Gastrocnemius medialis (tissue), 4 donors: ENCODE results near the gene GSAP. TPM values are rescaled to one million over a fixed set of nuclear protein-coding genes. Genes with fewer than 3 reads are reported as not detected.

Experiments
- ATAC-seq, 2 donors: fragments of 150-250 bp; one replicate each; pipeline ENCODE4 v1.9.1; 2016
- DNase-seq, 2 donors: peaks; one replicate each; pipeline ENCODE4 v3.0.0-alpha.2; 2019
- H3K27ac ChIP-seq, 4 donors: fragments of 200-600 bp; sonication (generic); 1 replicate in 1 of 4; 2 replicates in 3 of 4; pipeline ENCODE4 v1.5.1; 2016 to 2018; ENCODE audit warnings: mild to moderate bottlenecking in 2 of 4, moderate library complexity in 1 of 4
- H3K27me3 ChIP-seq, 3 donors: fragments of 200-600 bp; sonication (generic) in 2 of 3; 1 replicate in 1 of 3; 2 replicates in 2 of 3; pipeline versions ENCODE4 v1.5.1 to v1.6.0; 2016 to 2019; ENCODE audit warnings: mild to moderate bottlenecking in 1 of 3, moderate library complexity in 1 of 3
- H3K36me3 ChIP-seq, 2 donors: fragments of 200-600 bp; sonication (generic) in 1 of 2; one replicate each; pipeline ENCODE4 v1.5.1; 2017 to 2018
- H3K4me1 ChIP-seq, 2 donors: fragments of 200-600 bp; sonication (generic) in 1 of 2; one replicate each; pipeline ENCODE4 v1.5.1; 2016 to 2017; ENCODE audit warnings: mild to moderate bottlenecking in 2 of 2
- H3K4me3 ChIP-seq, 4 donors: fragments of 200-600 bp; sonication (generic) in 3 of 4; 1 replicate in 1 of 4; 2 replicates in 3 of 4; pipeline ENCODE4 v1.5.1; 2016 to 2019; ENCODE audit warnings: mild to moderate bottlenecking in 2 of 4
- H3K9me3 ChIP-seq, 3 donors: fragments of 200-600 bp; sonication (generic) in 2 of 3; 1 replicate in 1 of 3; 2 replicates in 2 of 3; pipeline ENCODE4 v1.5.1; 2016 to 2019
- POLR2A ChIP-seq, 2 donors: fragments of 450-650 bp; IDR thresholded peaks; one replicate each; pipeline ENCODE4 v1.6.1; 2017; ENCODE audit warnings: antibody characterized with exemption in 2 of 2, mild to moderate bottlenecking in 2 of 2, moderate library complexity in 2 of 2
- in situ Hi-C, 4 donors: fragments of 200-750 bp; cut with MboI; loops; one replicate each; pipeline versions ENCODE4 v1.15.0 to v1.8.0; 2017; ENCODE audit warnings: low sequenced_read_pairs in 4 of 4
- intact Hi-C: fragments of 100-400 bp; cut with DNase I; formaldehyde crosslinking; loops from one replicate; pipeline ENCODE4 v1.15.1; 2023; ENCODE audit warnings: low total_unique reads
- total RNA-seq, 4 donors: library from RNA; depleted of rRNA; stranded (reverse); fragments of >200 nt; gene quantifications; one replicate each; pipeline versions ENCODE4 v1.1.0 to v1.2.3, GENCODE V29; 2016
- TF ChIP-seq, protein P1 (sequence below), 5 experiments: fragments of 450-650 bp in 3 of 5; fragments of 200-600 bp in 2 of 5; sonication (generic) in 2 of 5; IDR thresholded peaks in 4 of 5; conservative IDR thresholded peaks in 1 of 5; 1 replicate in 4 of 5; 2 replicates in 1 of 5; pipeline ENCODE4 v1.5.1; 2016 to 2019; ENCODE audit warnings: antibody characterized with exemption in 5 of 5, mild to moderate bottlenecking in 3 of 5, moderate library complexity in 3 of 5

Gene GSAP
- total RNA-seq, 4 donors from 2014 or later, result 1.2 to 8.3 (median 2.5) TPM

- no peak for ATAC-seq
- no peaks in the 10 kb centered on the region for H3K36me3 ChIP-seq
- peaks cover 0 to 3% of the 10 kb centered on the region in 2 donors for H3K4me1 ChIP-seq
- in situ Hi-C loops, result no loop called here
- H3K27me3 ChIP-seq, result peaks cover 0 to 11% (median 11%) of the 10 kb centered on the region in 3 donors
- intact Hi-C loops, result no loop called here
- no peak overlapping the region for H3K27ac ChIP-seq
- H3K4me3 ChIP-seq, result no peak overlapping the region
- no peak for TF ChIP-seq POLR2A (IDR thresholded peaks at IDR 0.05)
- TF ChIP-seq, protein P1, sequence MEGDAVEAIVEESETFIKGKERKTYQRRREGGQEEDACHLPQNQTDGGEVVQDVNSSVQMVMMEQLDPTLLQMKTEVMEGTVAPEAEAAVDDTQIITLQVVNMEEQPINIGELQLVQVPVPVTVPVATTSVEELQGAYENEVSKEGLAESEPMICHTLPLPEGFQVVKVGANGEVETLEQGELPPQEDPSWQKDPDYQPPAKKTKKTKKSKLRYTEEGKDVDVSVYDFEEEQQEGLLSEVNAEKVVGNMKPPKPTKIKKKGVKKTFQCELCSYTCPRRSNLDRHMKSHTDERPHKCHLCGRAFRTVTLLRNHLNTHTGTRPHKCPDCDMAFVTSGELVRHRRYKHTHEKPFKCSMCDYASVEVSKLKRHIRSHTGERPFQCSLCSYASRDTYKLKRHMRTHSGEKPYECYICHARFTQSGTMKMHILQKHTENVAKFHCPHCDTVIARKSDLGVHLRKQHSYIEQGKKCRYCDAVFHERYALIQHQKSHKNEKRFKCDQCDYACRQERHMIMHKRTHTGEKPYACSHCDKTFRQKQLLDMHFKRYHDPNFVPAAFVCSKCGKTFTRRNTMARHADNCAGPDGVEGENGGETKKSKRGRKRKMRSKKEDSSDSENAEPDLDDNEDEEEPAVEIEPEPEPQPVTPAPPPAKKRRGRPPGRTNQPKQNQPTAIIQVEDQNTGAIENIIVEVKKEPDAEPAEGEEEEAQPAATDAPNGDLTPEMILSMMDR (IDR thresholded peaks at IDR 0.05 in 4 of 5, conservative IDR thresholded peaks at IDR 0.05 in 1 of 5), result no peak
- no peak for DNase-seq
- H3K9me3 ChIP-seq, result no peaks in the 10 kb centered on the region
Measured at GRCh38 chr7:77427996-77428603, 12.0 kb upstream of the GSAP start.

- Histone ChIP-seq H3K9me3 (no peaks in the 10 kb centered on the region), H3K27me3 (peaks cover 0 to 11% (median 11%) of the 10 kb centered on the region in 3 donors), H3K4me1 (peaks cover 0 to 3% of the 10 kb centered on the region in 2 donors), H3K27ac (no peak overlapping the region), H3K36me3 (no peaks in the 10 kb centered on the region), H3K4me3 (peak overlapping the region in 1 of 4 donors; percentile 20)
- in situ Hi-C loops, result no loop called here
- ATAC-seq (no peak), DNase-seq (no peak)
- TF ChIP-seq, protein P1 (IDR thresholded peaks at IDR 0.05 in 4 of 5, conservative IDR thresholded peaks at IDR 0.05 in 1 of 5), result no peak
- no peak for TF ChIP-seq POLR2A (IDR thresholded peaks at IDR 0.05)
- intact Hi-C loops, result no loop called here
Measured at GRCh38 chr7:77426521-77427051, 10.4 kb upstream of the GSAP start.

DNA sequence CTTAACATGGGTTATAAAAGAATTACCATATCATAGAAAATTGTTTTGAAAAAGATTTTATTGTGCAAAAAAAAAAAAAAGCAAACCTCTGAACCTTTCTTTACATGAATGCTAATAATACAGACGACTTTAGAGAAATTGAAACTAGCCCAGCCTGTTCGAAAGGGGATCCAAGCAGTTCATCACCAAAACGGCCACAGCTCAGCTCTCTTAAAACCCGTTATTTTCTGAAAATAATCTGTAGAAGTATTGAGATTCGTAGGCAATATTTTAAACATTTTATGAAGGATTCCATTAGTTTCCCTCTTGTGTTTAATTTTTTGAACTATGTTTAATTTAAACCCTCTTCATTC is 9.9 kb upstream of the GSAP start:
- intact Hi-C loops, result no loop called here
- Histone ChIP-seq H3K4me1 (peaks cover 0 to 3% of the 10 kb centered on the region in 2 donors), H3K4me3 (peak overlapping the region in 1 of 4 donors; percentile 20), H3K9me3 (no peaks in the 10 kb centered on the region), H3K27me3 (peaks cover 0 to 11% (median 11%) of the 10 kb centered on the region in 3 donors), H3K27ac (no peak overlapping the region), H3K36me3 (no peaks in the 10 kb centered on the region)
- ATAC-seq (no peak), DNase-seq (no peak)
- in situ Hi-C loops, result no loop called here
- no peak for TF ChIP-seq POLR2A (IDR thresholded peaks at IDR 0.05)
- TF ChIP-seq, protein P1 (IDR thresholded peaks at IDR 0.05 in 4 of 5, conservative IDR thresholded peaks at IDR 0.05 in 1 of 5), result no peak

DNA sequence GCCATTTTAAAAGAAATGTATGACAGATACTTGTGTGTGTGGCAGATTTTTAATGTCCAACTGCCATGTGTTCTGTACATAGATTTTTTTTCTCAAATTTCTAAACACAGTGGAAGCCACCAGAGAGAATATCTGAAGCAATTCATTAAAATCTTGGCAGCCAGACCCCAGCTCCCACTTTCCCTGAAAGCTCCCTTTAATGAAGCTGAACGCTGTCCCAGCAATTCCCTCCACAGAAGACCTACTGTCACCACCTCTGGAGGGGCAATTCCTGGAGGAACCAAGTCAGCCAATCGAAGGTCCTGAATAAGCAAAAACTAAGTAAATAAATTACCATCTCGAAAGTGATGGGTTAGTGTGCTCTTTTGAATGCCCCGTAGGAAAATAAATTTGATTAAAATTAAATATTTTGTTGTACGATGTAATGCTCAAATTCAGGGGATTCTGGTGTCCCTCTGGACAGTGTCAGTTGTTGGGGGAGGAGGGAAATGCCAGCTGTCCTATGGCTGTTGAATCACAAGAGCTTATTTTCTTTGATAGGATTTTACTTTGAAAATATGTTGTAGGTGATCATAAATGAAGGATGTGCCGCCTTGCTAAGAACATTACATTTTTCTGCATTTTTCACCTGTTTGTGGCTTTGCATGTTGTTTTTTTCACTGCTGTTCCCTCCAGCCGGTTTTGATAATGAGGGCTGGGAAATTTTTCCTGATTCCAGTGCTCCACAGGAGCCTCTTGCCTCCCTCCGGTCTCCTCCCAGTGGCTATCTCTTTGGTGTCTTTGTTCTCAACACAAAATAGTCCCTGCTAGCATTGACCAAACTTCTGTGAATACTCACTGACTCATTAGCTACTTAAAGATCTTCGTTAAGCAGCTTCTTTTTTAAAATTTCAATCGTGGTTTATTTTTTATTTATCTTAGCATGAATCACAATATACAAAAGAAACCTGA is 9.2 kb upstream of the GSAP start:
- in situ Hi-C loops, result no loop called here
- no peak for TF ChIP-seq POLR2A (IDR thresholded peaks at IDR 0.05)
- TF ChIP-seq, protein P1 (IDR thresholded peaks at IDR 0.05 in 4 of 5, conservative IDR thresholded peaks at IDR 0.05 in 1 of 5), result no peak
- ATAC-seq, result no peak
- Histone ChIP-seq H3K9me3 (no peaks in the 10 kb centered on the region), H3K36me3 (no peaks in the 10 kb centered on the region), H3K4me1 (peaks cover 0 to 3% of the 10 kb centered on the region in 2 donors), H3K27ac (no peak overlapping the region), H3K27me3 (peaks cover 0 to 11% (median 11%) of the 10 kb centered on the region in 3 donors), H3K4me3 (peak overlapping the region in 1 of 4 donors; percentile 20)
- intact Hi-C loops, result no loop called here
- DNase-seq, result no peak
